PC-9 (cell line): Measurements from ENCODE around the gene BSPRY. TPM values are rescaled to one million over a fixed set of nuclear protein-coding genes. Genes with fewer than 3 reads are reported as not detected.

Experiments used
- BruUV-seq: library from RNA; stranded (reverse); fragments of 400-500 nt; replicated peaks from 2 replicates; lab custom pipeline; 2021; lab: Mats Ljungman, UMichigan
- CTCF ChIA-PET: fragments of 300-600 bp; sonication (Branson Sonifier 250); formaldehyde crosslinking; loops from one replicate; lab custom pipeline; 2022; ENCODE audit warnings: antibody characterized with exemption; lab: Charles Lee
- POLR2A ChIA-PET: fragments of 300-600 bp; sonication (Branson Sonifier 250); formaldehyde crosslinking; loops from one replicate; lab custom pipeline; 2022; ENCODE audit warnings: antibody characterized with exemption; ENCODE audit not compliant: unreplicated experiment; lab: Charles Lee
- DNase-seq, 2 experiments: peaks; one replicate each; pipeline versions ENCODE4 v3.0.0 to v3.0.0-alpha.2; 2015 to 2022; ENCODE audit warnings: mixed read lengths in 1 of 2
- H2AFZ ChIP-seq: fragments of 200-600 bp; sonication (generic); 2 replicates; pipeline ENCODE4 v1.8.1; 2017; ENCODE audit warnings: antibody characterized with exemption
- H3F3A ChIP-seq: fragments of 200-600 bp; sonication (generic); 2 replicates; pipeline ENCODE4 v1.8.1; 2017; ENCODE audit warnings: antibody characterized with exemption, mild to moderate bottlenecking, low read depth; ENCODE audit not compliant: insufficient read depth
- H3K27ac ChIP-seq: fragments of 200-600 bp; sonication (generic); 2 replicates; pipeline ENCODE4 v1.6.1; 2016; ENCODE audit warnings: mixed run types
- H3K27me3 ChIP-seq: fragments of 200-600 bp; sonication (generic); 2 replicates; pipeline ENCODE4 v1.6.1; 2016; ENCODE audit warnings: low read depth, mixed run types; ENCODE audit not compliant: insufficient read depth
- H3K36me3 ChIP-seq: fragments of 200-600 bp; sonication (generic); 2 replicates; pipeline ENCODE4 v1.6.1; 2016; ENCODE audit warnings: low read depth, mixed run types
- H3K4me1 ChIP-seq: fragments of 200-600 bp; sonication (generic); replicated peaks from 2 replicates; pipeline ENCODE4 v1.6.1; 2016; ENCODE audit warnings: mixed run types; ENCODE audit not compliant: insufficient read depth
- H3K4me2 ChIP-seq: fragments of 200-600 bp; sonication (generic); 2 replicates; pipeline ENCODE4 v1.6.1; 2017; ENCODE audit warnings: mixed run types
- H3K4me3 ChIP-seq: fragments of 200-600 bp; sonication (generic); 2 replicates; pipeline ENCODE4 v1.6.1; 2016; ENCODE audit warnings: mixed run types
- H3K79me2 ChIP-seq: fragments of 200-600 bp; sonication (generic); 2 replicates; pipeline ENCODE4 v1.6.1; 2017; ENCODE audit warnings: low read depth, mixed run types
- H3K9me2 ChIP-seq: fragments of 200-600 bp; sonication (generic); 2 replicates; pipeline ENCODE4 v1.8.1; 2017; ENCODE audit warnings: mild to moderate bottlenecking; ENCODE audit not compliant: insufficient read depth
- H3K9me3 ChIP-seq: fragments of 200-600 bp; sonication (generic); 2 replicates; pipeline ENCODE4 v1.8.1; 2016; ENCODE audit warnings: low read depth; ENCODE audit not compliant: insufficient read depth
- H4K20me1 ChIP-seq: fragments of 200-600 bp; sonication (generic); 2 replicates; pipeline ENCODE4 v1.8.1; 2017; ENCODE audit not compliant: insufficient read depth
- EZH2 ChIP-seq: fragments of 200-600 bp; sonication (generic); IDR thresholded peaks from 2 replicates; pipeline ENCODE4 v1.8.0; 2017; ENCODE audit warnings: antibody characterized with exemption, low read depth
- intact Hi-C: fragments of 100-400 bp; cut with micrococcal nuclease; formaldehyde crosslinking; loops from one replicate; pipeline ENCODE4 v1.10.0; 2022; ENCODE audit not compliant: unreplicated experiment
- total RNA-seq: library from RNA; stranded (reverse); gene quantifications from 2 replicates; pipeline ENCODE4 v1.2.3, GENCODE V29; 2021
- TF ChIP-seq, protein P1 (sequence below): fragments of 200-600 bp; sonication (generic); conservative IDR thresholded peaks from 2 replicates; pipeline ENCODE4 v1.6.1; 2017; ENCODE audit warnings: mixed run types, antibody characterized with exemption, mild to moderate bottlenecking, moderate library complexity

The BSPRY gene
- total RNA-seq, 1 experiment from 2014 or later: 29.3 TPM

DNA sequence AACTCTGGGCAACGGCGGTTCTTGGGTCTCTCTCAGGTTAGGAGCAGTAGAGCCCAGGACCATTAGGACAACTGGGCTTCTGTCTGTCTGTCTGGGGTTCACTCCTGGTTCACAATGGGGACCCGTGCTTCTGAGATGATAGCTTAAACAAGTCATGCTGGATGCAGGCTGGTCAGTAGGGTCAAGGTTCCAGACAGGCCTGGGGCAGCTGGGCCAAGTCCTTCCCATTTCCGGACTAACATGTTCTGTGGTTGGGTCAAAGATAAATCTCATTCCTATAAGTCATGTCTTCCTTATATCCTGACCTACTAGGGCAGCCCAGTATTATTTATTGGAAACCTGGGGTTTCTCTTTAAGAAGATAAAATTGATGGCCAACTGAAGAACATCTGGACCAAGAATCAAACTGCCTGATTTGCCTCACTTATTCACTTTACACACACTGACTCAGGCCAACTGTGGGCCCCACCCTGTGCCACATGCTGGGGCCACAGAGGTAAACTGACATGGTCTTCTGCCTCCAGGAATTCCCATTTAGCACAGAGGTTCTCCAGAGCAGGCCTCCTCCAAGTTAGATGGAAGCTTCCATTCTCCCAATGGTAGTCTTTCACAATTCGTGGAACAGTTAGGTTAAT lies 19.1 kb downstream of the BSPRY start:
- Histone ChIP-seq H2AFZ (no peak overlapping the region), H3K27me3 (no peaks in the 10 kb centered on the region), H3K4me2 (no peak overlapping the region), H3K4me1 (no peaks in the 10 kb centered on the region), H3K27ac (no peak overlapping the region), H3F3A (peaks cover 23% of the 10 kb centered on the region; the same call in 1 of the 2 replicates), H3K9me2 (no peaks in the 10 kb centered on the region), H3K4me3 (no peak overlapping the region), H3K9me3 (no peaks in the 10 kb centered on the region), H4K20me1 (no peaks in the 10 kb centered on the region; the same call in 1 of the 2 replicates), H3K79me2 (no peaks in the 10 kb centered on the region), H3K36me3 (no peaks in the 10 kb centered on the region)
- no TSS peak for BruUV-seq
- ChIA-PET POLR2A (no interaction called here), CTCF (no interaction called here)
- intact Hi-C loops: loop anchor here (5.0 kb wide), 1 partner anchor 34 kb away; the partner anchor contains the start of gene ALAD
- DNase-seq: no peak
- TF ChIP-seq EZH2: no peak
- TF ChIP-seq, protein P1, sequence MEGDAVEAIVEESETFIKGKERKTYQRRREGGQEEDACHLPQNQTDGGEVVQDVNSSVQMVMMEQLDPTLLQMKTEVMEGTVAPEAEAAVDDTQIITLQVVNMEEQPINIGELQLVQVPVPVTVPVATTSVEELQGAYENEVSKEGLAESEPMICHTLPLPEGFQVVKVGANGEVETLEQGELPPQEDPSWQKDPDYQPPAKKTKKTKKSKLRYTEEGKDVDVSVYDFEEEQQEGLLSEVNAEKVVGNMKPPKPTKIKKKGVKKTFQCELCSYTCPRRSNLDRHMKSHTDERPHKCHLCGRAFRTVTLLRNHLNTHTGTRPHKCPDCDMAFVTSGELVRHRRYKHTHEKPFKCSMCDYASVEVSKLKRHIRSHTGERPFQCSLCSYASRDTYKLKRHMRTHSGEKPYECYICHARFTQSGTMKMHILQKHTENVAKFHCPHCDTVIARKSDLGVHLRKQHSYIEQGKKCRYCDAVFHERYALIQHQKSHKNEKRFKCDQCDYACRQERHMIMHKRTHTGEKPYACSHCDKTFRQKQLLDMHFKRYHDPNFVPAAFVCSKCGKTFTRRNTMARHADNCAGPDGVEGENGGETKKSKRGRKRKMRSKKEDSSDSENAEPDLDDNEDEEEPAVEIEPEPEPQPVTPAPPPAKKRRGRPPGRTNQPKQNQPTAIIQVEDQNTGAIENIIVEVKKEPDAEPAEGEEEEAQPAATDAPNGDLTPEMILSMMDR: no peak

DNA sequence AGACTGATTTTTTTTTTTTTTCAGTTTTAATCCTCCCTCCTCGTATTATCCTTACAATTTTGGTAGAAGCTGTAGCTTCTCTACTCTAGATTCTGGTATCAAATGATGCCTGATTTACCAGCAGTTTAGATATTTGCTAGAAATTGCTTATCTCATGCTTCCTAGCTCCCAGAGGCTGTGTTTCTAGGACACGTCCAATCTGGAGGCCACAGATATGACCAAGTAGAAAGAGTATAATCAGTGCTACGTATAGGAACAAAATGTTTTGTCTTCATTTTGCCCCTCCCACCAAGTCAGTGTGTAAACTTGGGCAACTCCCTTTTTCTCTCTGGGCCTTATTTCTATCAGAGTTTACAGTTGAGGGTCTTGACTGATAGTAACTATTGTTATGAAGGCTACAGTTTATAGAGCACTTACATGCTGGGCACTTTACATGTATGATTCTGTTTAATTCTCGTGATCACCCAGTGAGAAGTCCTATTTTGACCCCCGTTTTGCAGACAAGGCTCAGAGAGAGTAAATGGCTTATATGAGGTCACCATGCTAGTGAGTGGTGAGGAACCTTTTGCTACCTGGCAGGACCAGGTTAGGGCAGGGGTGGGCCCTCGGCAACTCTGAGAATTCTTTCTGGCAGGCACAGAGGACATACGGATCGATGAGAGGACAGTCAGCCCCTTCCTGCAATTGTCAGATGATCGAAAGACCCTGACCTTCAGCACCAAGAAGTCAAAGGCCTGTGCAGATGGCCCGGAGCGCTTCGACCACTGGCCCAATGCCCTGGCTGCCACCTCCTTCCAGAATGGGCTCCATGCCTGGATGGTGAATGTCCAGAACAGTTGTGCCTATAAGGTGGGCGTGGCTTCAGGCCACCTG lies 19.9 kb downstream of the BSPRY start:
- Histone ChIP-seq H3K9me3 (no peaks in the 10 kb centered on the region), H3K79me2 (no peaks in the 10 kb centered on the region), H3K27me3 (no peaks in the 10 kb centered on the region), H3K4me3 (no peak overlapping the region), H3K27ac (no peak overlapping the region), H2AFZ (no peak overlapping the region), H3F3A (peaks cover 26% of the 10 kb centered on the region; the same call in 1 of the 2 replicates), H3K36me3 (peaks cover 6% of the 10 kb centered on the region; the same call in 1 of the 2 replicates), H3K4me1 (no peaks in the 10 kb centered on the region), H3K4me2 (no peak overlapping the region), H3K9me2 (no peaks in the 10 kb centered on the region), H4K20me1 (no peaks in the 10 kb centered on the region; the same call in 1 of the 2 replicates)
- DNase-seq: no peak
- TF ChIP-seq, protein P1: no peak
- TF ChIP-seq EZH2: no peak
- POLR2A ChIA-PET: no interaction called here
- intact Hi-C loops: loop anchor here (5.0 kb wide), 1 partner anchor 33 kb away; the partner anchor contains the start of gene ALAD
- no TSS peak for BruUV-seq
- CTCF ChIA-PET: no interaction called here

DNA sequence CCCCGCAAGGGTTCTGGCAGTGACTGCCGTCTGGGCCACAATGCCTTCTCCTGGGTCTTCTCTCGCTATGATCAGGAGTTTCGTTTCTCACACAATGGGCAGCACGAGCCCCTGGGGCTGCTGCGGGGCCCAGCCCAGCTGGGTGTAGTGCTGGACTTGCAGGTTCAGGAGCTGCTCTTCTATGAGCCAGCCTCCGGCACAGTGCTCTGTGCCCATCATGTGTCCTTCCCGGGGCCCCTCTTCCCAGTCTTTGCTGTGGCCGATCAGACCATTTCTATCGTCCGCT lies 20.5 kb downstream of the BSPRY start:
- no peak for TF ChIP-seq EZH2
- TF ChIP-seq, protein P1: no peak
- Histone ChIP-seq H4K20me1 (no peaks in the 10 kb centered on the region; the same call in 1 of the 2 replicates), H3K27ac (no peak overlapping the region), H3K4me2 (no peak overlapping the region), H3K9me3 (no peaks in the 10 kb centered on the region), H3K79me2 (peaks cover 1% of the 10 kb centered on the region; the same call in 1 of the 2 replicates), H3F3A (peaks cover 23% of the 10 kb centered on the region; the same call in 1 of the 2 replicates), H3K4me3 (no peak overlapping the region), H3K36me3 (peaks cover 9% of the 10 kb centered on the region; the same call in 1 of the 2 replicates), H3K4me1 (no peaks in the 10 kb centered on the region), H2AFZ (no peak overlapping the region), H3K9me2 (no peaks in the 10 kb centered on the region), H3K27me3 (no peaks in the 10 kb centered on the region)
- ChIA-PET CTCF (no interaction called here), POLR2A (interaction anchor here (0.6 kb wide), 1 partner anchor 28 kb away, joined by 3 read pairs; no protein-coding TSS in a partner anchor)
- DNase-seq: no peak
- intact Hi-C loops: loop anchor here (5.0 kb wide), 1 partner anchor 33 kb away; the partner anchor contains the start of gene ALAD
- BruUV-seq: no TSS peak
